Breast epithelium (tissue), 4 donors: ENCODE data around the gene ABHD14A. TPM values are rescaled to one million over a fixed set of nuclear protein-coding genes. Genes with fewer than 3 reads are reported as not detected.
A peak's percentile ranks its signal among the peaks of the same experiment; 100 is the strongest.

Experiments used
- DNase-seq, 2 donors: peaks; one replicate each; pipeline ENCODE4 v3.0.0-alpha.2; 2019; ENCODE audit warnings: low spot score in 2 of 2
- H3K27ac ChIP-seq, 2 donors: fragments of 200-600 bp; sonication (generic) in 1 of 2; one replicate each; pipeline ENCODE4 v1.5.1; 2016 to 2019; ENCODE audit warnings: mild to moderate bottlenecking in 1 of 2
- H3K27me3 ChIP-seq, 2 donors: fragments of 200-600 bp; sonication (generic) in 1 of 2; one replicate each; pipeline versions ENCODE4 v1.5.1 to v1.6.0; 2017 to 2019; ENCODE audit warnings: control low read depth in 1 of 2, mild to moderate bottlenecking in 1 of 2
- H3K36me3 ChIP-seq: fragments of 200-600 bp; one replicate; pipeline ENCODE4 v1.5.1; 2019
- H3K4me1 ChIP-seq, 2 donors: fragments of 200-600 bp; sonication (generic); one replicate each; pipeline ENCODE4 v1.5.1; 2016 to 2019; ENCODE audit warnings: control low read depth in 1 of 2
- H3K4me3 ChIP-seq, 3 donors: fragments of 200-600 bp; sonication (generic); 1 replicate in 2 of 3; 2 replicates in 1 of 3; pipeline ENCODE4 v1.5.1; 2016 to 2019; ENCODE audit warnings: mild to moderate bottlenecking in 3 of 3, moderate library complexity in 2 of 3
- H3K9me3 ChIP-seq, 2 donors: fragments of 200-600 bp; sonication (generic) in 1 of 2; one replicate each; pipeline ENCODE4 v1.5.1; 2016 to 2019; ENCODE audit warnings: control low read depth in 1 of 2
- CTCF ChIP-seq, 3 donors: fragments of 450-650 bp; IDR thresholded peaks; one replicate each; pipeline ENCODE4 v1.5.1; 2016 to 2017; ENCODE audit warnings: antibody characterized with exemption in 3 of 3, mild to moderate bottlenecking in 3 of 3, moderate library complexity in 3 of 3
- POLR2A ChIP-seq: fragments of 450-650 bp; IDR thresholded peaks from one replicate; pipeline ENCODE4 v1.6.1; 2016; ENCODE audit warnings: antibody characterized with exemption, mild to moderate bottlenecking, moderate library complexity
- POLR2AphosphoS5 ChIP-seq, 3 donors: sonication (generic); formaldehyde crosslinking; IDR thresholded peaks; one replicate each; pipeline ENCODE4 v1.6.1; 2017; ENCODE audit warnings: antibody characterized with exemption in 3 of 3
- intact Hi-C: fragments of 100-400 bp; cut with DNase I; formaldehyde crosslinking; loops from one replicate; pipeline ENCODE4 v1.15.1; 2023; ENCODE audit warnings: low total_unique reads
- total RNA-seq, 3 donors: library from RNA; depleted of rRNA; stranded (reverse); fragments of >200 nt; gene quantifications; one replicate each; pipeline ENCODE4 v1.1.0, GENCODE V29; 2016

ABHD14A gene
- total RNA-seq, 3 donors from 2014 or later = 16.1 to 32.6 (median 17.1) TPM

- intact Hi-C loops = no loop called here
- no peak for DNase-seq
- Histone ChIP-seq H3K27ac (peak within 1 kb of the TSS; percentile 64 to 77), H3K36me3 (no peaks in the 10 kb centered on the region), H3K4me1 (peaks cover 0 to 5% of the 10 kb centered on the region in 2 donors), H3K27me3 (no peaks in the 10 kb centered on the region), H3K9me3 (no peaks in the 10 kb centered on the region), H3K4me3 (peak within 1 kb of the TSS; percentile 35 to 79 (median 57))
- TF ChIP-seq POLR2A = no peak
- no peak for TF ChIP-seq POLR2AphosphoS5 (IDR thresholded peaks at IDR 0.05)
- no peak for TF ChIP-seq CTCF (IDR thresholded peaks at IDR 0.05)
Observed at GRCh38 chr3:51955175-51955892, 19.5 kb upstream of the ABHD14A start, which contains the start of gene GPR62. Gene GPR62 (plus strand): TSS chr3:51955381. CDS start chr3:51955653, 272 bp downstream.

GRCh38 chr3:51955893-51956770, 18.7 kb upstream of the ABHD14A start:
- TF ChIP-seq POLR2AphosphoS5 (IDR thresholded peaks at IDR 0.05) (peak in 1 of 3 donors; percentile 12), CTCF (IDR thresholded peaks at IDR 0.05) (peak in 2 of 3 donors; percentile 26 to 54), POLR2A (no peak)
- peaks cover 0 to 5% of the 10 kb centered on the region in 2 donors for H3K4me1 ChIP-seq
- H3K9me3 ChIP-seq = no peaks in the 10 kb centered on the region
- no peaks in the 10 kb centered on the region for H3K36me3 ChIP-seq
- H3K4me3 ChIP-seq = peak overlapping the region; percentile 35 to 79 (median 57)
- intact Hi-C loops = no loop called here
- peak overlapping the region; percentile 64 to 77 for H3K27ac ChIP-seq
- DNase-seq = no peak
- no peaks in the 10 kb centered on the region for H3K27me3 ChIP-seq

GRCh38 chr3:51957520-51958205, 17.2 kb upstream of the ABHD14A start:
- H3K27ac ChIP-seq = no peak overlapping the region

More at GRCh38 chr3:51957520-51958205, 17.2 kb upstream of the ABHD14A start:
- H3K4me1 ChIP-seq = peaks cover 0 to 5% of the 10 kb centered on the region in 2 donors
- H3K9me3 ChIP-seq = no peaks in the 10 kb centered on the region
- no peak overlapping the region for H3K4me3 ChIP-seq
- H3K27me3 ChIP-seq = no peaks in the 10 kb centered on the region
- no peaks in the 10 kb centered on the region for H3K36me3 ChIP-seq
- TF ChIP-seq POLR2AphosphoS5 (IDR thresholded peaks at IDR 0.05) (no peak), CTCF (IDR thresholded peaks at IDR 0.05) (no peak)
- DNase-seq = no peak
- intact Hi-C loops = loop anchor here (1.0 kb wide), 1 partner anchor 44 kb away; no protein-coding TSS in a partner anchor
